ENCODE data around the gene DAD1.
"Not testable (repeated sequence)": the region's sequence is repeated elsewhere in the genome, so short reads cannot be mapped to it uniquely, and the experiment has no call there.

The DAD1 gene

GRCh38 chr14:22549981-22550673 lies 38.9 kb downstream of the DAD1 start:
- peak; percentile 45 to 63 for DNase-seq

GRCh38 chr14:22549324-22549962 lies 39.6 kb downstream of the DAD1 start:
- DNase-seq = no peak

- DNase-seq = no peak
Observed at GRCh38 chr14:22547948-22548750, 40.9 kb downstream of the DAD1 start.

GRCh38 chr14:22547313-22547947 lies 41.6 kb downstream of the DAD1 start:
- DNase-seq = no peak

- DNase-seq = no peak
Observed at GRCh38 chr14:22546722-22547071, 42.3 kb downstream of the DAD1 start.

- DNase-seq = no peak
Observed at GRCh38 chr14:22545842-22546721, 42.9 kb downstream of the DAD1 start.

- no peak for DNase-seq
Observed at GRCh38 chr14:22544881-22545420, 44.1 kb downstream of the DAD1 start.

- no peak for DNase-seq
Observed at GRCh38 chr14:22544406-22544805, 44.6 kb downstream of the DAD1 start.

- not testable (repeated sequence) for DNase-seq
Observed at GRCh38 chr14:22543570-22544357, 45.3 kb downstream of the DAD1 start.

- no peak for DNase-seq
Observed at GRCh38 chr14:22542360-22542759, 46.7 kb downstream of the DAD1 start.

- DNase-seq = no peak
Observed at GRCh38 chr14:22541721-22542120, 47.3 kb downstream of the DAD1 start.

GRCh38 chr14:22540811-22541360 lies 48.1 kb downstream of the DAD1 start:
- no peak for DNase-seq

GRCh38 chr14:22540293-22540692 lies 48.7 kb downstream of the DAD1 start:
- no peak for DNase-seq

GRCh38 chr14:22539831-22540230 lies 49.2 kb downstream of the DAD1 start:
- no peak for DNase-seq

GRCh38 chr14:22538671-22539228 lies 50.3 kb downstream of the DAD1 start:
- DNase-seq = no peak

GRCh38 chr14:22537436-22538310 lies 51.4 kb downstream of the DAD1 start:
- DNase-seq = no peak

GRCh38 chr14:22536853-22537338 lies 52.1 kb downstream of the DAD1 start:
- peak; percentile 52 to 59 for DNase-seq

GRCh38 chr14:22535916-22536315 lies 53.1 kb downstream of the DAD1 start:
- DNase-seq = no peak

- peak in 1 of 2 experiments; percentile 9 for DNase-seq
Observed at GRCh38 chr14:22535126-22535525, 53.9 kb downstream of the DAD1 start.
